ENCODE results near the gene KCTD16. TPM values are rescaled to one million over a fixed set of nuclear protein-coding genes. Genes with fewer than 3 reads are reported as not detected.

The KCTD16 gene
- total RNA-seq, 1 donor, result 3.0 TPM

- no peak for TF ChIP-seq CTCF (IDR thresholded peaks at IDR 0.05; ENCODE audit: insufficient read depth, low read depth, low read length)
Measured at GRCh38 chr5:144315026-144315425, 144.4 kb downstream of the KCTD16 start.

GRCh38 chr5:144315994-144316634 lies 145.4 kb downstream of the KCTD16 start:
- H3K4me3 ChIP-seq (ENCODE audit: low read depth, low read length), result no peak overlapping the region
- no peak for TF ChIP-seq CTCF (IDR thresholded peaks at IDR 0.05; ENCODE audit: insufficient read depth, low read depth, low read length)
- no peak for DNase-seq (ENCODE audit: low read depth)

More at GRCh38 chr5:144315026-144315425, 144.4 kb downstream of the KCTD16 start:
- H3K4me3 ChIP-seq (ENCODE audit: low read depth, low read length), result no peak overlapping the region
- DNase-seq (ENCODE audit: low read depth), result no peak

GRCh38 chr5:144318011-144318410 lies 147.3 kb downstream of the KCTD16 start:
- TF ChIP-seq CTCF (IDR thresholded peaks at IDR 0.05; ENCODE audit: insufficient read depth, low read depth, low read length), result no peak
- no peak for DNase-seq (ENCODE audit: low read depth)
- no peak overlapping the region for H3K4me3 ChIP-seq (ENCODE audit: low read depth, low read length)

- no peak for TF ChIP-seq CTCF (IDR thresholded peaks at IDR 0.05; ENCODE audit: insufficient read depth, low read depth, low read length)
- no peak for DNase-seq (ENCODE audit: low read depth)
- no peak overlapping the region for H3K4me3 ChIP-seq (ENCODE audit: low read depth, low read length)
Measured at GRCh38 chr5:144318460-144318859, 147.8 kb downstream of the KCTD16 start.

- no peak for TF ChIP-seq CTCF (IDR thresholded peaks at IDR 0.05; ENCODE audit: insufficient read depth, low read depth, low read length)
- DNase-seq (ENCODE audit: low read depth), result no peak
- no peak overlapping the region for H3K4me3 ChIP-seq (ENCODE audit: low read depth, low read length)
Measured at GRCh38 chr5:144323181-144323580, 152.5 kb downstream of the KCTD16 start.

GRCh38 chr5:144325532-144325931 lies 154.9 kb downstream of the KCTD16 start:
- no peak for DNase-seq (ENCODE audit: low read depth)
- TF ChIP-seq CTCF (IDR thresholded peaks at IDR 0.05; ENCODE audit: insufficient read depth, low read depth, low read length), result no peak
- H3K4me3 ChIP-seq (ENCODE audit: low read depth, low read length), result no peak overlapping the region

GRCh38 chr5:144328494-144328893 lies 157.8 kb downstream of the KCTD16 start:
- no peak for DNase-seq (ENCODE audit: low read depth)
- no peak for TF ChIP-seq CTCF (IDR thresholded peaks at IDR 0.05; ENCODE audit: insufficient read depth, low read depth, low read length)
- H3K4me3 ChIP-seq (ENCODE audit: low read depth, low read length), result no peak overlapping the region
